HG02943 (cell line): ENCODE measurements around the gene CHCHD4.

Experiments used
- ATAC-seq: cut with Tn5 transposase; IDR thresholded peaks from one replicate; pipeline ENCODE4 v1.9.1; 2021; ENCODE audit warnings: mild to moderate bottlenecking, low read depth, moderate library complexity; ENCODE audit not compliant: unreplicated experiment

The CHCHD4 gene

GRCh38 chr3:14150491-14151230 lies 26.0 kb upstream of the CHCHD4 start:
- ATAC-seq, result no peak

- no peak for ATAC-seq
These were observed 25.4 kb upstream of the CHCHD4 start for GRCh38 chr3:14150078-14150477.

GRCh38 chr3:14148041-14148985 lies 23.6 kb upstream of the CHCHD4 start:
- no peak for ATAC-seq

- ATAC-seq, result no peak
These were observed 22.9 kb upstream of the CHCHD4 start for GRCh38 chr3:14147617-14148016.

GRCh38 chr3:14147066-14147435 lies 22.4 kb upstream of the CHCHD4 start:
- no peak for ATAC-seq

GRCh38 chr3:14146381-14147065 lies 21.9 kb upstream of the CHCHD4 start:
- no peak for ATAC-seq

- no peak for ATAC-seq
These were observed 21.2 kb upstream of the CHCHD4 start for GRCh38 chr3:14145670-14146380.

- no peak for ATAC-seq
These were observed 20.6 kb upstream of the CHCHD4 start for GRCh38 chr3:14145236-14145635.

- ATAC-seq, result peak; percentile 82
These were observed 19.9 kb upstream of the CHCHD4 start for GRCh38 chr3:14144423-14145075.

GRCh38 chr3:14143271-14144225 lies 18.9 kb upstream of the CHCHD4 start:
- ATAC-seq, result no peak

- no peak for ATAC-seq
These were observed 18.0 kb upstream of the CHCHD4 start for GRCh38 chr3:14142567-14143270.

- no peak for ATAC-seq
These were observed 17.1 kb upstream of the CHCHD4 start for GRCh38 chr3:14141602-14142341.

GRCh38 chr3:14141144-14141543 lies 16.5 kb upstream of the CHCHD4 start:
- ATAC-seq, result no peak

- ATAC-seq, result no peak
These were observed 16.0 kb upstream of the CHCHD4 start for GRCh38 chr3:14140668-14141067.

GRCh38 chr3:14139771-14140170 lies 15.1 kb upstream of the CHCHD4 start:
- no peak for ATAC-seq

- ATAC-seq, result no peak
These were observed 14.4 kb upstream of the CHCHD4 start for GRCh38 chr3:14138878-14139655.
